IMR-90 (cell line): Measurements from ENCODE around the gene SYT8. TPM values are rescaled to one million over a fixed set of nuclear protein-coding genes. Genes with fewer than 3 reads are reported as not detected.

Experiments used
- ATAC-seq: fragments of 200-7000 bp; cut with Tn5 transposase; 2 replicates; pipeline ENCODE4 v1.9.1; 2020; ENCODE audit warnings: low read depth, mild to moderate bottlenecking, moderate library complexity
- BruUV-seq: library from RNA; stranded (reverse); fragments of 400-500 nt; replicated peaks from 2 replicates; lab custom pipeline; 2021; lab: Mats Ljungman, UMichigan
- CTCF ChIA-PET: fragments of 300-600 bp; formaldehyde crosslinking; extraction: SDS; loops from one replicate; lab custom pipeline; 2021; ENCODE audit warnings: antibody characterized with exemption; lab: Yijun Ruan, JAX
- POLR2A ChIA-PET: fragments of 300-600 bp; sonication (Branson Sonifier 250); formaldehyde crosslinking; loops from one replicate; lab custom pipeline; 2022; ENCODE audit warnings: antibody characterized with exemption; ENCODE audit not compliant: unreplicated experiment; lab: Charles Lee
- DNase-seq: peaks from one replicate; pipeline ENCODE4 v3.0.0; 2013
- H2AFZ ChIP-seq: replicated peaks from 2 replicates; pipeline ENCODE3; 2013; ENCODE audit warnings: low read length, mild to moderate bottlenecking; ENCODE audit not compliant: poor library complexity
- H2AK5ac ChIP-seq: 2 replicates; pipeline ENCODE4 v1.6.1; 2013; ENCODE audit warnings: low read depth, low read length, inconsistent platforms
- H2AK9ac ChIP-seq: replicated peaks from 2 replicates; pipeline ENCODE3; 2013; ENCODE audit warnings: mild to moderate bottlenecking, low read depth, low read length, moderate library complexity; ENCODE audit not compliant: poor library complexity
- H2BK120ac ChIP-seq: 2 replicates; pipeline ENCODE4 v1.6.1; 2013; ENCODE audit warnings: low read depth, low read length, inconsistent platforms
- H2BK15ac ChIP-seq: 3 replicates; pipeline ENCODE4 v1.6.1; 2013; ENCODE audit warnings: low read depth, low read length, inconsistent platforms
- H2BK20ac ChIP-seq: 2 replicates; pipeline ENCODE4 v1.6.1; 2013; ENCODE audit warnings: low read depth, mild to moderate bottlenecking, inconsistent platforms, low read length, moderate library complexity
- H2BK5ac ChIP-seq: 2 replicates; pipeline ENCODE4 v1.6.1; 2013; ENCODE audit warnings: mild to moderate bottlenecking, low read depth, low read length, inconsistent platforms; ENCODE audit not compliant: poor library complexity, severe bottlenecking
- H3K14ac ChIP-seq: replicated peaks from 2 replicates; pipeline ENCODE4 v1.6.1; 2013; ENCODE audit warnings: low read depth, low read length, inconsistent platforms
- H3K18ac ChIP-seq: 2 replicates; pipeline ENCODE4 v1.6.1; 2013; ENCODE audit warnings: low read depth, low read length, control low read depth
- H3K23ac ChIP-seq: 2 replicates; pipeline ENCODE4 v1.6.1; 2013; ENCODE audit warnings: low read depth, low read length, inconsistent platforms
- H3K27ac ChIP-seq: 2 replicates; pipeline ENCODE4 v1.5.1; 2013; ENCODE audit warnings: mild to moderate bottlenecking, control low read depth, low read length; ENCODE audit not compliant: insufficient read depth
- H3K27me3 ChIP-seq: 2 replicates; pipeline ENCODE4 v1.6.1; 2013; ENCODE audit warnings: low read length; ENCODE audit not compliant: control insufficient read depth, insufficient read depth
- H3K36me3 ChIP-seq: 2 replicates; pipeline ENCODE4 v1.6.1; 2013; ENCODE audit warnings: low read length, mixed read lengths; ENCODE audit not compliant: control insufficient read depth, insufficient read depth
- H3K4ac ChIP-seq: 2 replicates; pipeline ENCODE4 v1.6.1; 2013; ENCODE audit warnings: low read depth, low read length, inconsistent platforms
- H3K4me1 ChIP-seq: 2 replicates; pipeline ENCODE4 v1.6.1; 2013; ENCODE audit warnings: low read length, mixed read lengths; ENCODE audit not compliant: control insufficient read depth, insufficient read depth
- H3K4me2 ChIP-seq: 2 replicates; pipeline ENCODE4 v1.6.1; 2013; ENCODE audit warnings: low read depth, mild to moderate bottlenecking, control low read depth, low read length, moderate library complexity
- H3K4me3 ChIP-seq: 2 replicates; pipeline ENCODE4 v1.5.1; 2013; ENCODE audit warnings: low read depth, mild to moderate bottlenecking, control low read depth, low read length, moderate library complexity; ENCODE audit not compliant: insufficient read depth
- H3K56ac ChIP-seq: 2 replicates; pipeline ENCODE4 v1.6.1; 2013; ENCODE audit warnings: low read length, inconsistent platforms; ENCODE audit not compliant: insufficient read depth; ENCODE audit errors: extremely low read depth
- H3K79me1 ChIP-seq, 2 experiments: 2 replicates each; pipeline ENCODE4 v1.6.1; 2013; ENCODE audit warnings: low read length in 2 of 2, inconsistent platforms in 1 of 2, low read depth in 1 of 2
- H3K9ac ChIP-seq: 2 replicates; pipeline ENCODE4 v1.6.1; 2013; ENCODE audit warnings: low read depth, low read length, control low read depth
- H3K9me1 ChIP-seq: 2 replicates; pipeline ENCODE4 v1.6.1; 2013; ENCODE audit warnings: low read length, inconsistent platforms; ENCODE audit not compliant: insufficient read depth
- H3K9me3 ChIP-seq: 2 replicates; pipeline ENCODE4 v1.6.1; 2013; ENCODE audit warnings: low read length; ENCODE audit not compliant: control insufficient read depth, insufficient read depth
- H4K20me1 ChIP-seq: 2 replicates; pipeline ENCODE4 v1.6.1; 2013; ENCODE audit warnings: low read length, inconsistent platforms; ENCODE audit not compliant: insufficient read depth
- H4K5ac ChIP-seq: 2 replicates; pipeline ENCODE4 v1.6.1; 2013; ENCODE audit warnings: mild to moderate bottlenecking, low read depth, low read length, control low read depth
- H4K8ac ChIP-seq, 2 experiments: 2 replicates each; pipeline ENCODE4 v1.6.1; 2013; ENCODE audit warnings: low read depth in 2 of 2, low read length in 2 of 2, control low read depth in 1 of 2, inconsistent platforms in 1 of 2
- H4K91ac ChIP-seq: 2 replicates; pipeline ENCODE4 v1.6.1; 2013; ENCODE audit warnings: low read depth, low read length, inconsistent platforms; ENCODE audit not compliant: insufficient read depth
- FOS ChIP-seq: fragments of 150-350 bp; IDR thresholded peaks from 2 replicates; pipeline ENCODE4 v1.6.1; 2016; ENCODE audit warnings: low read depth, low read length
- MAZ ChIP-seq: IDR thresholded peaks from 2 replicates; pipeline ENCODE4 v1.6.1; 2012; ENCODE audit warnings: low read depth, mild to moderate bottlenecking, low read length, improper control_type of control experiment, moderate library complexity, borderline replicate concordance
- WGBS, 2 experiments: methylation state at CpG; one replicate each; pipeline versions ENCODE4 v1.1.5 to v1.1.7; 2013; ENCODE audit warnings: missing lambda C conversion rate in 2 of 2; ENCODE audit not compliant: insufficient read length in 1 of 2; ENCODE audit errors: extremely low coverage in 2 of 2; 5-methylcytosine and 5-hydroxymethylcytosine counted together
- dilution Hi-C: fragments of 300-500 bp; cut with HindIII; formaldehyde crosslinking; loops from one replicate; pipeline ENCODE4 v1.14.3; 2018; ENCODE audit warnings: low sequenced_read_pairs; ENCODE audit not compliant: unreplicated experiment
- in situ Hi-C: fragments of 300-500 bp; cut with MboI; formaldehyde crosslinking; loops from 3 replicates; pipeline ENCODE4 v1.14.3; 2019; ENCODE audit warnings: low sequenced_read_pairs, inconsistent platforms, mixed read lengths
- intact Hi-C: fragments of 100-400 bp; cut with micrococcal nuclease; formaldehyde crosslinking; loops from 2 replicates; pipeline ENCODE4 v1.10.0; 2022
- polyA plus RNA-seq, 3 experiments: library from polyadenylated mRNA; depleted of rRNA; stranded (reverse); fragments of >200 nt; gene quantifications; 2 replicates each; pipeline ENCODE4 v1.2.3, GENCODE V29; 2012; ENCODE audit warnings: low replicate concordance in 1 of 3
- total RNA-seq: library from RNA; depleted of rRNA; stranded (reverse); fragments of >200 nt; gene quantifications from 2 replicates; pipeline ENCODE4 v1.2.3, GENCODE V29; 2012

The SYT8 gene
- total and polyA plus RNA-seq, 2 of the 4 experiments (the other 2 are of a cell fraction), result not detected

DNA sequence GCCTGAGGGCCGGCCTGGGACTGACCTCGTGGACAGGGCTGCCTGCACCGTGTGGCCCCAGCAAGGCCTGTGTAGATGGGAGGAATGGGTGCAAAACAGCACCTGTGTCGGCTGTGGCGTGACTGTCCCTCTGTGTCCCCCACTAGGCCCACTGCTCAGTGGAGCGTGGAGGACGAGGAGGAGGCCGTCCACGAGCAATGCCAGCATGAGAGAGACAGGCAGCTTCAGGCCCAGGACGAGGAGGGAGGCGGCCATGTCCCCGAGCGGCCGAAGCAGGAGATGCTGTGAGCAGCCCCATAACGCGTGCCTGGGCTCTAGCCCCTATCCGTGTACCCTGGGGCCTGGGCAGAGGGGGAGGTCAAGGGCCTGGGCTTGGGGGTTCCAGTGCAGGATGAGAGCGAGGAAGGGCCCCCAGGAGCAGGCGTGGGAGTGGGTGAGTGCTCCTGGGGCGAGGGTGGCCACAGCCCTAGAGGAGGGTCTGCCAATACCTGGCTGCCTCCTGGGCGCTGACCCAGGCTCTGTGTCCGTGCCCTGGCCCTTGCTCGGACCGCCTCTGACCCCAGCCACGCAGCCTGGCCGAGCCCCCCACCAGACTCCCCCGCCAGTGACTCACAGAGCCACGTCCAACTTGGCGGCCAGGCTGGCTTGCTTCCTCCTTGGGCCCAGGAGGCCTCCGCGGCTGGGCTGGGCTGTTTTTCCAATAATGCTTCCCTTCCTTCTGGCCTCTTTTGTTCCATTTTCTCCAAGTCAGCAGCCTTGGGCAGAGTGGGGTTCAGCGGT is 45.3 kb downstream of the SYT8 start (continued):
- TF ChIP-seq FOS, result no peak

DNA sequence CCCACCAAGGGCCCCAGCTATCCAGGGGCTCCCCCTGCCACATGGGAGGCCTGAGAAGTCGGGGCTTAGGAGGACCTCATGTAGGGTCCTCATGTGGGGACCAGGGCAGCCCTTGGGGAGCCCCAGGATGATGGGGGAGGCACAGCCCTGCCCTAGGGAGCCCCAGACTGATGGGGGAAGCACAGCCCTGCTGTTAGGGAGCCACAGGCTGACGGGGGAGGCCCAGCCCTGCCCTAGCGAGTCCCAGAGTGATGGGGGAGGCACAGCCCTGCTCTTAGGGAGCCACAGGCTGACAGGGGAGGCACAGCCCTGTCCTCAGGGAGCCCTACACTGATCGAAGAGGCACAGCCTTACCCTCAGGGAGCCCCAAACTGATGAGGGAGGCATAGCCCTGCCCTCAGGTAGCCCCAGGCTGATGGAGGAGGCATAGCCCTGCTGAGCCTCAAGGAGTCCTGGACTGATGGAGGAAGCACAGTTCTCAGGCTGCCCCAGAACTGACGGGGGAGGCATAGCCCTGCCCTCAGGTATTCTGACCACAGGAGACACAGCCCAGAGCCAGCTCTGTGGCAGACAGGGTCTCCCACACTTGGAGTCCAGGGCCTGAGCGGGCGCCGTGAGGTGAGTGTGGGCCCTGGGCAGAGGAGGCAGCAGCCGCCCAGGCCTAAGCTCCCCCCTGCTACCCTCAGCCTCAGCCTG is 46.1 kb downstream of the SYT8 start:
- H3K56ac ChIP-seq, result no peak overlapping the region
- no peaks in the 10 kb centered on the region for H3K9me1 ChIP-seq
- H3K9me3 ChIP-seq, result no peaks in the 10 kb centered on the region
- H4K5ac ChIP-seq, result no peak overlapping the region
- no peak overlapping the region for H3K27ac ChIP-seq
- in situ Hi-C loops (loop anchor here (5.0 kb wide), 1 partner anchor 271 kb away; no protein-coding TSS in a partner anchor), intact Hi-C loops (no loop called here), dilution Hi-C loops (no loop called here)
- H3K4me1 ChIP-seq, result peaks cover 3% of the 10 kb centered on the region; the same call in 1 of the 2 replicates
- no peak overlapping the region for H4K91ac ChIP-seq
- no peaks in the 10 kb centered on the region for H3K79me1 ChIP-seq
- no peak overlapping the region for H2AK5ac ChIP-seq
- DNase-seq, result no peak
- 100% methylated on average over 1 of the region's 9 CpGs; no CpG with 5 or more reads in 1 of the 2 experiments for WGBS, 2 experiments
- no peak overlapping the region for H3K4me3 ChIP-seq
- H3K18ac ChIP-seq, result no peak overlapping the region
- ATAC-seq, result no peak
- H3K4me2 ChIP-seq, result no peak overlapping the region
- no peak overlapping the region for H2BK20ac ChIP-seq
- no peaks in the 10 kb centered on the region for H4K20me1 ChIP-seq
- ChIA-PET POLR2A (no interaction called here), CTCF (no interaction called here)
- H2BK15ac ChIP-seq, result no peak overlapping the region
- no peak overlapping the region for H4K8ac ChIP-seq
- H3K9ac ChIP-seq, result no peak overlapping the region
- no peak overlapping the region for H3K4ac ChIP-seq
- TF ChIP-seq FOS, result no peak
- TF ChIP-seq MAZ, result no peak
- BruUV-seq, result no TSS peak
- H2BK120ac ChIP-seq, result no peak overlapping the region
- peaks cover 13% of the 10 kb centered on the region for H3K27me3 ChIP-seq
- no peak overlapping the region for H2AK9ac ChIP-seq
- H2AFZ ChIP-seq, result peak overlapping the region; percentile 0
- H3K23ac ChIP-seq, result no peak overlapping the region
- H3K36me3 ChIP-seq, result no peaks in the 10 kb centered on the region
- H3K14ac ChIP-seq, result no peak overlapping the region
- H2BK5ac ChIP-seq, result no peak overlapping the region
